OCI-LY3 (cell line): Measurements from ENCODE around the gene CRYM.
"Not testable (repeated sequence)": the region's sequence is repeated elsewhere in the genome, so short reads cannot be mapped to it uniquely, and the experiment has no call there.

Experiments
- H2AFZ ChIP-seq: fragments of 200-600, 300-600 bp; shearing (Covaris generic); 2 replicates; pipeline ENCODE4 v1.6.0; 2014; ENCODE audit warnings: antibody characterized with exemption, low read depth, low read length
- H3K27ac ChIP-seq: fragments of 200-600, 300-600 bp; sonication (generic); 2 replicates; pipeline ENCODE4 v1.5.1; 2014; ENCODE audit warnings: mild to moderate bottlenecking, low read length, moderate library complexity, mixed read lengths
- H3K27me3 ChIP-seq: fragments of 200-600, 300-600 bp; sonication (generic); 2 replicates; pipeline ENCODE4 v1.6.1; 2014; ENCODE audit warnings: low read depth, low read length, mixed read lengths
- H3K36me3 ChIP-seq: fragments of 200-600, 300-600 bp; sonication (generic); replicated peaks from 2 replicates; pipeline ENCODE3; 2014; ENCODE audit warnings: low read depth, low read length, mixed read lengths
- H3K4me1 ChIP-seq: fragments of 300-600, 200-600 bp; sonication (generic); 2 replicates; pipeline ENCODE4 v1.6.1; 2014; ENCODE audit warnings: low read length, mixed read lengths
- H3K4me2 ChIP-seq: fragments of 200-600, 300-600 bp; sonication (generic); 2 replicates; pipeline ENCODE4 v1.6.1; 2014; ENCODE audit warnings: low read length, mixed read lengths
- H3K4me3 ChIP-seq: fragments of 300-600, 200-600 bp; sonication (generic); 2 replicates; pipeline ENCODE4 v1.5.1; 2014; ENCODE audit warnings: antibody characterized with exemption, mild to moderate bottlenecking, low read length, moderate library complexity
- H3K79me2 ChIP-seq: fragments of 300-600, 200-600 bp; shearing (Covaris generic); 2 replicates; pipeline ENCODE4 v1.6.1; 2014; ENCODE audit warnings: mild to moderate bottlenecking, low read length, mixed read lengths
- H3K9ac ChIP-seq: fragments of 300-600, 200-600 bp; shearing (Covaris generic); 2 replicates; pipeline ENCODE4 v1.6.0; 2014; ENCODE audit warnings: mild to moderate bottlenecking, low read length, moderate library complexity
- H3K9me3 ChIP-seq: fragments of 200-600, 300-600 bp; shearing (Covaris generic); 2 replicates; pipeline ENCODE4 v1.6.1; 2014; ENCODE audit warnings: low read length, mixed read lengths; ENCODE audit not compliant: insufficient read depth
- H4K20me1 ChIP-seq: fragments of 200-600, 300-600 bp; sonication (generic); 2 replicates; pipeline ENCODE4 v1.6.1; 2016; ENCODE audit warnings: low read length, mixed read lengths; ENCODE audit not compliant: insufficient read depth
- CTCF ChIP-seq: fragments of 200-600, 300-600 bp; sonication (generic); IDR thresholded peaks from 2 replicates; pipeline ENCODE4 v1.5.1; 2014; ENCODE audit warnings: antibody characterized with exemption, low read length, low read depth
- EZH2phosphoT487 ChIP-seq: fragments of 200-600 bp; shearing (Covaris generic); IDR thresholded peaks from 2 replicates; pipeline ENCODE4 v1.6.1; 2018; ENCODE audit warnings: antibody characterized with exemption, mixed run types, low read depth

The CRYM gene

GRCh38 chr16:21321736-21322135, 43.6 kb upstream of the CRYM start:
- Histone ChIP-seq H3K36me3 (no peaks in the 10 kb centered on the region), H3K9ac (no peak overlapping the region), H3K79me2 (no peaks in the 10 kb centered on the region), H4K20me1 (no peaks in the 10 kb centered on the region), H2AFZ (no peak overlapping the region), H3K9me3 (no peaks in the 10 kb centered on the region), H3K4me2 (no peak overlapping the region), H3K27me3 (no peaks in the 10 kb centered on the region), H3K4me3 (no peak overlapping the region), H3K4me1 (no peaks in the 10 kb centered on the region), H3K27ac (no peak overlapping the region)
- TF ChIP-seq EZH2phosphoT487: no peak
- TF ChIP-seq CTCF: no peak

GRCh38 chr16:21314339-21314738, 36.2 kb upstream of the CRYM start:
- no peaks in the 10 kb centered on the region for H3K36me3 ChIP-seq
- H3K4me1 ChIP-seq: no peaks in the 10 kb centered on the region
- no peaks in the 10 kb centered on the region for H3K27me3 ChIP-seq
- H3K79me2 ChIP-seq: no peaks in the 10 kb centered on the region
- no peak overlapping the region for H2AFZ ChIP-seq
- TF ChIP-seq CTCF (no peak), EZH2phosphoT487 (no peak)
- H3K27ac ChIP-seq: no peak overlapping the region
- H3K4me3 ChIP-seq: no peak overlapping the region
- H3K9ac ChIP-seq: no peak overlapping the region
- no peaks in the 10 kb centered on the region for H3K9me3 ChIP-seq
- H4K20me1 ChIP-seq: no peaks in the 10 kb centered on the region
- no peak overlapping the region for H3K4me2 ChIP-seq

- not testable (repeated sequence) for H3K4me3 ChIP-seq, H3K9ac ChIP-seq, H4K20me1 ChIP-seq, H3K27me3 ChIP-seq, H3K36me3 ChIP-seq, H3K79me2 ChIP-seq, H2AFZ ChIP-seq, H3K4me2 ChIP-seq, H3K4me1 ChIP-seq, H3K27ac ChIP-seq, H3K9me3 ChIP-seq
Measured at GRCh38 chr16:21312863-21313372, 34.8 kb upstream of the CRYM start.

GRCh38 chr16:21312046-21312445, 34.0 kb upstream of the CRYM start:
- not testable (repeated sequence) for H3K4me3 ChIP-seq, H3K27ac ChIP-seq

GRCh38 chr16:21306712-21307111, 28.6 kb upstream of the CRYM start:
- H3K4me2 ChIP-seq, H3K9me3 ChIP-seq, H3K27ac ChIP-seq, H4K20me1 ChIP-seq, H3K36me3 ChIP-seq, H3K27me3 ChIP-seq, H3K4me3 ChIP-seq, H3K9ac ChIP-seq, H2AFZ ChIP-seq, H3K79me2 ChIP-seq: not testable (repeated sequence)
- H3K4me1 ChIP-seq: peaks cover 17% of the 10 kb centered on the region

More at GRCh38 chr16:21312046-21312445, 34.0 kb upstream of the CRYM start:
- H3K4me1 ChIP-seq, H4K20me1 ChIP-seq, H3K36me3 ChIP-seq, H3K27me3 ChIP-seq, H3K9me3 ChIP-seq, H3K79me2 ChIP-seq, H2AFZ ChIP-seq, H3K9ac ChIP-seq, H3K4me2 ChIP-seq: not testable (repeated sequence)
